Esophagus squamous epithelium (tissue), 4 donors: Measurements from ENCODE around the gene ZNF608.

Source experiments
- POLR2A ChIP-seq, 4 donors: fragments of 450-650 bp; IDR thresholded peaks; one replicate each; pipeline ENCODE4 v1.6.1; 2017; ENCODE audit warnings: antibody characterized with exemption in 4 of 4, mild to moderate bottlenecking in 4 of 4, moderate library complexity in 3 of 4
- TF ChIP-seq, protein P1 (sequence below), 6 experiments: fragments of 450-650 bp in 4 of 6; fragments of 200-600 bp in 2 of 6; sonication (generic) in 2 of 6; IDR thresholded peaks; one replicate each; pipeline ENCODE4 v1.5.1; 2016 to 2019; ENCODE audit warnings: antibody characterized with exemption in 6 of 6, mild to moderate bottlenecking in 4 of 6, moderate library complexity in 4 of 6

DNA sequence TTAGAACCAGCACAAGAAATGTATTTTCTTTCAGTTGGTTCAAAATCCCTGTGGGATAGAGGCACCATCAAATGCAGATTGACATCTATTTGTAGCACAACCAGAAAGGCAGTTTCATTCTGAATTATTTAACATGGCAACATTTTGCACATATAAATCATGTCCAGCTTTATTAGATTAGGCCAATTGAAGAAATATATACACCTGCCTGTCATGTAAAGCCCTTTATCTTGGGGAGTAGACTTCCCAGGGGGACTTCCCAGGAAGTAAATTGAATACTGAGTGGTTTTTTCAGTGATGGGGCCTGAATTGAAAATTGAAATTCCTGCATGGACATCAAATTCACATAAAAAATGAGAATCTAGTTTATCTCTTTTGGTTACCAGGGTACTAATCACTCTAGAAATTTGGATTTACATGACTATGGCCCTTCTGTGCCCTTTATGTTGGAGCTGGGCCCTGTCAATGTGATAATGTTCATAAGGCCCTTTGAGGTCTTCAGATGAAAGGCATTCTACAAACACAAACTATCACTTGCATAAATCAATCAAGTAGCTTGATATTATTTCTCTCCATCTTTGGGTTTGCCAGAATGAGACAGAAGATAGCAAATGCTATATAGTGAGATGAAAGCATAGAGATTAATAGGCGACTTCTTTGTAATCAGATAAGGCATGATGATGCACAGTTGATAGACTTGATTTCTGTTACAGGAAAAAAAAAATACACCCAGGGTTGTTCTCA lies 26.2 kb upstream of the ZNF608 start:
- TF ChIP-seq, protein P1, sequence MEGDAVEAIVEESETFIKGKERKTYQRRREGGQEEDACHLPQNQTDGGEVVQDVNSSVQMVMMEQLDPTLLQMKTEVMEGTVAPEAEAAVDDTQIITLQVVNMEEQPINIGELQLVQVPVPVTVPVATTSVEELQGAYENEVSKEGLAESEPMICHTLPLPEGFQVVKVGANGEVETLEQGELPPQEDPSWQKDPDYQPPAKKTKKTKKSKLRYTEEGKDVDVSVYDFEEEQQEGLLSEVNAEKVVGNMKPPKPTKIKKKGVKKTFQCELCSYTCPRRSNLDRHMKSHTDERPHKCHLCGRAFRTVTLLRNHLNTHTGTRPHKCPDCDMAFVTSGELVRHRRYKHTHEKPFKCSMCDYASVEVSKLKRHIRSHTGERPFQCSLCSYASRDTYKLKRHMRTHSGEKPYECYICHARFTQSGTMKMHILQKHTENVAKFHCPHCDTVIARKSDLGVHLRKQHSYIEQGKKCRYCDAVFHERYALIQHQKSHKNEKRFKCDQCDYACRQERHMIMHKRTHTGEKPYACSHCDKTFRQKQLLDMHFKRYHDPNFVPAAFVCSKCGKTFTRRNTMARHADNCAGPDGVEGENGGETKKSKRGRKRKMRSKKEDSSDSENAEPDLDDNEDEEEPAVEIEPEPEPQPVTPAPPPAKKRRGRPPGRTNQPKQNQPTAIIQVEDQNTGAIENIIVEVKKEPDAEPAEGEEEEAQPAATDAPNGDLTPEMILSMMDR (IDR thresholded peaks at IDR 0.05) = no peak
- no peak for TF ChIP-seq POLR2A (IDR thresholded peaks at IDR 0.05)
